A549 (cell line): Measurements from ENCODE around the gene LTV1.

ENCODE experiments used
- CTCF ChIP-seq: fragments of >200 bp; sonication (Bioruptor Twin); formaldehyde crosslinking; IDR thresholded peaks from 3 replicates; pipeline ENCODE4 v1.5.1; 2016
- E2F6 ChIP-seq: IDR thresholded peaks from 2 replicates; pipeline ENCODE4 v1.6.1; 2012; ENCODE audit warnings: low read depth, borderline replicate concordance
- EP300 ChIP-seq, 2 experiments: fragments of >200 bp; sonication (Bioruptor Twin); formaldehyde crosslinking; IDR thresholded peaks; 2 replicates in 1 of 2; 3 replicates in 1 of 2; pipeline ENCODE4 v1.6.1; 2016 to 2017
- FOXS1 ChIP-seq: fragments of 250-450 bp; sonication (Bioruptor Pico); IDR thresholded peaks from 2 replicates; pipeline ENCODE4 v1.5.0; 2020; ENCODE audit warnings: mild to moderate bottlenecking, moderate library complexity
- JUN ChIP-seq, 2 experiments: fragments of >200 bp; sonication (Bioruptor Twin); formaldehyde crosslinking; IDR thresholded peaks; 2 replicates in 1 of 2; 3 replicates in 1 of 2; pipeline ENCODE4 v1.6.1; 2016 to 2017
- MYC ChIP-seq: IDR thresholded peaks from 2 replicates; pipeline ENCODE4 v1.6.1; 2012; ENCODE audit warnings: mild to moderate bottlenecking, inconsistent platforms, low read length, improper control_type of control experiment, borderline replicate concordance
- NPAS2 ChIP-seq: fragments of 250-450 bp; sonication (Bioruptor Pico); IDR thresholded peaks from 2 replicates; pipeline ENCODE4 v1.8.0; 2022; ENCODE audit warnings: mild to moderate bottlenecking, moderate library complexity, borderline replicate concordance
- NR3C1 ChIP-seq: fragments of >200 bp; sonication (Bioruptor Twin); formaldehyde crosslinking; IDR thresholded peaks from 3 replicates; pipeline ENCODE4 v1.6.1; 2017
- PHF8 ChIP-seq: fragments of 200-600 bp; sonication (generic); IDR thresholded peaks from 2 replicates; pipeline ENCODE4 v1.6.1; 2016; ENCODE audit warnings: low read depth, mild to moderate bottlenecking, antibody characterized with exemption, moderate library complexity, borderline replicate concordance
- POLR2A ChIP-seq: IDR thresholded peaks from 2 replicates; pipeline ENCODE4 v1.6.1; 2012; ENCODE audit warnings: mild to moderate bottlenecking, low read length
- POLR2AphosphoS2 ChIP-seq: conservative IDR thresholded peaks from 2 replicates; pipeline ENCODE4 v1.6.1; 2012; ENCODE audit warnings: low read length, improper control_type of control experiment, inconsistent platforms
- RFX5 ChIP-seq: fragments of 450-650 bp; IDR thresholded peaks from 2 replicates; pipeline ENCODE4 v1.7.1; 2014; ENCODE audit warnings: antibody characterized with exemption, mild to moderate bottlenecking, moderate library complexity
- SMC3 ChIP-seq: fragments of >200 bp; sonication (Bioruptor Twin); formaldehyde crosslinking; IDR thresholded peaks from 3 replicates; pipeline ENCODE4 v1.6.1; 2018; ENCODE audit warnings: inconsistent platforms
- USF2 ChIP-seq: fragments of 450-650 bp; IDR thresholded peaks from 2 replicates; pipeline ENCODE4 v1.6.1; 2014; ENCODE audit warnings: antibody characterized with exemption

GRCh38 chr6:143884216-143884900 lies 41.2 kb downstream of the LTV1 start:
- TF ChIP-seq JUN (IDR thresholded peaks at IDR 0.05) (no peak), CTCF (no peak), POLR2A (no peak), FOXS1 (CRISPR knock-in tag) (no peak), USF2 (no peak), SMC3 (no peak), NPAS2 (CRISPR knock-in tag) (no peak), POLR2AphosphoS2 (no peak), EP300 (IDR thresholded peaks at IDR 0.05) (no peak), E2F6 (no peak), RFX5 (no peak), PHF8 (no peak), MYC (no peak), NR3C1 (no peak)
